NCI-H2107 treated with DMSO at 0.1 percent for 48 hours (cell line): Measurements from ENCODE around the gene TPX2.

Experiments
- DNase-seq: peaks from one replicate; lab custom pipeline; 2025; ENCODE audit not compliant: unreplicated experiment; lab: John Stamatoyannopoulos, UW

TPX2 gene

GRCh38 chr20:31738729-31739549 lies at the start of gene TPX2:
TPX2 (plus strand) TSS chr20:31739290; CDS start chr20:31757477, 18,187 bp downstream.
- peak; percentile 93 for DNase-seq

- no peak for DNase-seq
Observed at GRCh38 chr20:31690124-31690666, 48.9 kb upstream of the TPX2 start.

DNA sequence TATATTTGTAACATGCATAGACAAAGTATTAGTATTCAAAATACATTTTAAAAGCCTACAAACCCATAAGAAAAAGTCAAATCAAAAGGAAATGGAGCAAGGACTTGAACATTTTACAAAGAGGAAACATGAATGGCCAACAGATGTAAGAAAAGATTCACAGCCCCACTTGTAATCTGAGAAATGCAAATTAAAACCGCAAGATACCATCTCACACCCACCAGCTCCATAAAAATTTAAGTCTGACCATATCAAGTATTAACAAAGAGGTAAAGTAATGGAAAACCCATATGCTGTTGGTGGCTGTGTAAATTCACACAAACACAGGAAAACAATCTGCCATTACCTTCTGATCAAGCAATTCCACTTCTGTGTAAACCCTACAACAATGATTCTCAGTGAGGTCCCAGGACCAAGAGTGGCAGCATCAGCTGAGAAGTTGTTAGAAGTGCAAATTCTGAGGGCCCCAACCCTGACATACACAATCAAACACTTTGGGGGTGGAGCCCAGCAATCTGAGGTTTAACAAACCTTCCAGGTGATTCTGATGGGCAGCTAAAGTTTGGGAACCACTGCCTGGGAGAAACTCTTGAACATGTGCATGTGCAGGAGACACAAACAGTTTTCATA lies 47.3 kb upstream of the TPX2 start:
- DNase-seq, result peak; percentile 28

DNA sequence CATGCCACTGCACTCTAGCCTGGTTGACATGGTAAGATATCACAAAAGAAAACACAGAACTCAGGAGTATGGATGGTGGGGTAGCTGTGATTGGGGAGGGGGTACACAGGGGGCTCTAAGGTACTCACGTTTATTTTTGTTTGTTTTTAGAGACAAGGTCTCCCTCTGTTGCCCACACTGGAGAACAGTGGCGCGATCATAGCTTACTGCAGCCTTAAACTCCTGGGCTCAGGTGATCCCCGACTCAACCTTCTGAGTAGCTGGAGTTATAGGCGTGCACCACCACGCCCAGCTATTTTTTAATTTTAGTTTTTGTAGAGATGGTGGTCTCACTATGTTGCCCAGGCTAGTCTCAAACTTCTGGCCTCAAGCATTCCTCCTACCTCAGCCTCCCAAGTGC lies 45.7 kb upstream of the TPX2 start:
- DNase-seq, result no peak

GRCh38 chr20:31693987-31694661 lies 45.0 kb upstream of the TPX2 start:
- peak; percentile 24 for DNase-seq

DNA sequence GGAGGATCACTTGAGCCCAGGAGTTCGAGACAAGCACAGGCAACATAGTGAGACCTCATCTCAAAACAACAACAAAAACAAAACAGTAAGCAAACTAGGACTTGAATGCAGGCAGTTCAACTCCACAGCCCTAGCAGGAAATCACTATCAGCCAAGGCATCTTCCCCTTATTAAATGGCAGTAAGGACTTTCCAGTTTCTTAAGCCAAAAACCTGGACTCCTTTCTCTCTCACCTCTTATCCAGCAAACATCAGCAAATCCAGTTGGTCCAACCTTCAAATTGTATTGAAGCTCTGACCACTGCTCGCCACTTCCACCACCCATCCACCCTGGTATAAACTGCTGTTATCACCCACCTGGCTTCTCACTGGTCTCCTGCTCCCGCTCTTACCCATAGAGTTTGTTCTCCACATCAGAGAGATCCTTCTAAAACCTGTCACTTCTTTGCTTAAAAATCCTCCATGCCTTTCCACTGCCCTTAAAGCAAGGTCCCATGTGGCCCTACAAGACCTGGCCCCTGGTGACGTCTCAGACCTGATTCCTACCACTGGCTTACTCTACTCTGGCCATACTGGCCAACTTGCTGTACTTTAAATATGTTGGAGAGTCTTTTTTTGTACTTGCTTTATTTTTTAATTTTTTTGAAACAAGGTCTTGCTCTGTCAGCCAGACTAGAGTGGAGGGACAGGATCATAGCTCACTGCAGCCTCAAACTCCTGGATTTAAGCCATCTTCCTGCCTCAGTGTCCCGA lies 44.1 kb upstream of the TPX2 start:
- DNase-seq, result no peak

GRCh38 chr20:31695849-31696804 lies 43.0 kb upstream of the TPX2 start:
- DNase-seq, result no peak

DNA sequence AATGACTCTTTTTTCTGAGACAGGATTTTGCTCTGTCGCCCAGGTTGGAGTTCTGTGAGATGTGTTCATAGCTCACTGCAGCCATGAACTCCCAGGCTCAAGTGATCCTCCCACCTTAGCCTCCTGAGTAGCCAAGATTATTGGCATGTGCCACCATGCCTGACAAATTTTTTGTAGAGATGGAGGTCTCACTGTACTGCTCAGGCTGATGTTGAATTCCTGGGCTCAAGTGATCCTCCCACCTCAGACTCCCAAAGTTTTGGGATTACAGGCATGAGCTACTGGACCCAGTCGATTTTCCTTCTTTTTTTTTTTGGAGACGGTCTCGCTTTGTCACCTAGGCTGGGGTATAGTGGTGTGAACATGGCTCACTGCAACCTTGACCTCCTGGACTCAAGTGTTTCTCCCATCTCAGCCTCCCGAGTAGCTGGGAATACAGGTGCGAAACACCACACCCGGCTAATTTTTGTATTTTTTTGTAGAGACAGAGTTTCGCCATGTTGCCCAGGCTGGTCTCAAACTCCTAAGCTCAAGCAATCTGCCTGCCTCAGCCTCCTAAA lies 40.8 kb upstream of the TPX2 start:
- no peak for DNase-seq

DNA sequence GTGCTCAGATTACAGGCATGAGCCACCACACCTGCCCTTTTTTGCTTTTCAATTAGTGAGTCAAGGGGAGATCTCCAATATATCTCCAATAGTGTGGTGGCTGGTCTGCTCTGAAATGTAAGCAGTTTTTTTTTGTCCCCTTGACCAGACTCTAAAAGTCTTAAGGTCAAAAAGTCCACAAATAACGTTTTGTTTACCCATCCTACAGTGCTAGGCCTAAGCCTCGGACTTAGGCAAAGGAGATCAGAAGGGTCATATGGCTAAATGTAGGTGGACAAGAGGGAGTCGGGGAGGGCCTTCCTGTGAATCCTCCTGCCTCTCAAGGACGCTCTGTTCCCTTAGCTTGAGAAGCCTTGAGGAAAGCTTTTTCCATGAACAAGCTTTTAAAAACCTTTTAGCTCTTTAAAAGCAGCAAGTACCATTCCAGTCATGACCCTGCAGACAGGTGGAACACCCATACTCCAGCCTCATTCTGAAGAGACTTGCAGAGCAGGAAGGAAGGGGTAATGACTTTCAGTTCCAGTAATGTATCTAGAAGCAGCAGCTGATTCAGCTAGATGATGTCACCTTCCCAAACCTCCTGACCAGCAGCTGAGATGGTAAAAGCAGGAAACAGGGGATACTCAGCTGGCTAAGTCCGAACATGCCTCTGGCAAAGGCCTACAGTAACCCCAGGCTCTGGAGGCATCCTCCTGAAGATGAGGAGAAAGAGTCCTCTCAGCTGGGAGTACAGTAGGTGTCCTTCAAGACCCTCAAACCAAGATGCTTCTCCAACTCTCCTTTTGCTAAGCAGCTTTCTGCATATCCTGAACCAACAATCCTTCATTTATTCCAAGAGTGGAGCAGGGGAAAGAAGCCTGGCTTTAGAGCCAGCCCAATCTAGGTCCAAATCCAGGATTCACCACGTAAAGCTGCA lies 40.0 kb upstream of the TPX2 start:
- DNase-seq, result peak; percentile 71

- DNase-seq, result no peak
Observed at GRCh38 chr20:31699801-31700728, 39.0 kb upstream of the TPX2 start.

DNA sequence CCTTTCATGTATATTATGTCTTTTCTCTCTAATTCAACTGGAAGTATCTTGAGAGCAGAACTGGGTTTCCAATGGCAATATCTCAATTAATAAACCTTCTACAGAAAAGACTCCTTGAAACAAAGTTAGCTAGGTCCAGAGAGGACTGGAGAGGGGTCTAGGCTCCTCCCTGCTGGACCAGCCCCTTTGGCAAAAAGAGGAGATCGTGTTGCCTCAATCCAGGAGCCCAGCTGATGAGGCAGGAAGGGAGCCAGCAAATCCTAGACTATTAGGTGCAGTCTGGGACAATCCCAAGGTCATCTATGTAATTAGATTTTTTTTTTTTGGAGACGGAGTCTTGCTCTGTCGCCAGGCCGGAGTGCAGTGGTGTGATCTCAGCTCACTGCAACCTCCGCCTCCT lies 38.3 kb upstream of the TPX2 start:
- DNase-seq, result no peak

DNA sequence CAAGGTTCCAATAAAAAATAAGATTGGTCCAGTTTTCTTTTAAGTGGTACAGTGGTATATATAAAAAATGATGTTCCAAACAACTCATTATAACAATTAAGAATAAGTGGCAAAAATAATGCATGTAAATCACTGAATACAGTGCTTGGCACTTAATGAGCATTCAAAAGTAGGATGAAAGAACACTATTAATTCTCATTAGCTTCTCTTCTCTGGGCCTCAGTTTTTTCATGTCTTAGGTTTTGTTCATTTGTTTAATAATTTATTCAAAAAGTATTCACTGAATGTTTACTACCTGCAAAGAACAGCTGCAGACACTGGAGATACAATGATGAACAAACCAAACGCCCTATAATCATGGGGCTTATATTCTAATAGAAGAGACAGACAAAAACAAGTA lies 37.5 kb upstream of the TPX2 start:
- DNase-seq, result no peak

DNA sequence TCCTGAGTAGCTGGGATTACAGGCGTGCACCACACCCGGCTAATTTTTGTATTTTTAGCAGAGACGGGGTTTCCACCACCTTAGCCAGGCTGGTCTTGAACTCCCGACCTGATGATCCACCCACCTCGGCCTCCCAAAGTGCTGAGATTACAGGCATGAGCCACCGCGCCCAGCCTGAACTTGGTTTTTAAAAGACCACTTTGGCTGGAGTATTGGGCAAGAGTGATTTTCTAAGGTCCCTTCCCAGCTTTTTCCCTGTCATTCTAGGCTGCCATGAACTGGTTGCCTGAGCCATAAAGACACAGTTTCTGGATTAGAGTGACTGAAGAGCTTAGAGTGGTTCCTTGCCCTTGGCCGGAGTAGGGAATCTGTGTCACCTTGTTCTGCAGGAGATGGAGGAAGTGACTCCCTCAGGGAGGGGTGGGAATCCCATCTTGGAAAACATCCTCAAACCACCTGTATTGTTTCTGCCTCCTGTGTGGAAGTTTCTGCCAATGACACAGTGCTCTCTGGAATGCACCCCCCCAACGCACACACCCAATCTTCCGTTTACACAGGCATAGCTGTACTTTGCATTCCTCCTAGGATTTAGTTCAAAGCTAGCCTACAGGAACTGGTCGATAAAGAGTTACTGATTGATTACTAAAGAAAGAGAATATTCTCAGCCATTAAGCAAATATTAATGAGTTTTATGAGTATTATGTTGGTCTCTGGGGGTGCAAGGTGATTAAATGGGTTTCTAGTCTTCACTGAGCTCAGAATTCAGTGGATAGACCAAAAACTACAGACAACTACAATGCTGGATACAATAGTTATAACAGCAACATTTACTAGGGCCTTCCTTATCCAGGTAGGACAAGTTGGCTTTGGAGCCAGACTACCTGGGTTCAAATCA lies 34.6 kb upstream of the TPX2 start:
- DNase-seq, result no peak

GRCh38 chr20:31705191-31705590 lies 33.9 kb upstream of the TPX2 start:
- no peak for DNase-seq

DNA sequence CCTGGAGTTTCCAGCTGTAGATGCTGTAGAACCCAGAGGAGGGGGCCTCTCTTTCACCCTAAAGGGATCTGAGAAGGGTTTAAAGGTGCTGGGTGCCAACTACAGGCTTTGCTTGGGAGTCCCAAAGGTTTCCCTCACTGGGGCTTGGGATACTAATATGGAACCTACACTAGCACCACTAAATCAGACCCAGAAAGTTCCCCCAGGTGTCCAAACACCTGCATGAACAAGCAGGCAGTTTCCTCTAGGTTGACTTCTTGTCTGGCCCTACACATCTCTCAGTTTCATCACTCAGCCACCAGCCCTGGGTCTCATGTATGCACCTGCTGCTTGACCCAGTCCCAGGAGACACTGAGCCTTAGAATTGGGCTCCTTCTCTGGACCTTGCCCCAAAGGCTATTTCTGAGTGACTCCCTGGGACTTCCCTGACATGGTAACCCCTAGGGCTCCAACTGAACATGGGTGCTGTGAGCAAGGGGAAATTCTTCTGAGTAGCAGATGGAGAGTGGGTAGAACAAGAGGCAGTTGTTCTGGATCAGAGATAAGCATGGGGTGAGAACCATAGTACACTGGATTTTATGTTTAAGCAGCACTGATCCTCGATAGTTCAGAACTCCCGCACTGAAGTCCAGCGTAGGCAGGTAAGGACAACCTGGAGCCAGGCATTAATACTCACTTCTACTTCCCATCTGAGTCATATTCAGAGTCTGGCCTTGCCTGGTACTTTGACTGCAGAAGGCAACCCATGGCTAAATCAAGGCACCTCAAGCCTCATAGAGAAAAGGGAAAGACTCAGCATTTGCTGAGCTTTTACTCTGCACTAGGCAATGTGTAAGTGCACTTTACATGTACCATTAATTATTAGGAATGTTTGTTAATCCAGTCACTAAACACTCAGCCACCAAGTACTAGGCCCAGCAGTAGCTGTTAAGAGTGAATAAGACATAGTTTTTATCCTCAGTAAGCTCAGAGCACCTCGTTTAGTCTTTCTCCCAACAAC lies 33.2 kb upstream of the TPX2 start:
- DNase-seq, result no peak
